ENCODE results near the gene TRIM14. TPM values are rescaled to one million over a fixed set of nuclear protein-coding genes. Genes with fewer than 3 reads are reported as not detected.

Gene TRIM14
- total and polyA plus RNA-seq, 2 donors (not counting 1 experiment from before 2014, with no cell fraction given), result 22.5 to 23.9 TPM

DNA sequence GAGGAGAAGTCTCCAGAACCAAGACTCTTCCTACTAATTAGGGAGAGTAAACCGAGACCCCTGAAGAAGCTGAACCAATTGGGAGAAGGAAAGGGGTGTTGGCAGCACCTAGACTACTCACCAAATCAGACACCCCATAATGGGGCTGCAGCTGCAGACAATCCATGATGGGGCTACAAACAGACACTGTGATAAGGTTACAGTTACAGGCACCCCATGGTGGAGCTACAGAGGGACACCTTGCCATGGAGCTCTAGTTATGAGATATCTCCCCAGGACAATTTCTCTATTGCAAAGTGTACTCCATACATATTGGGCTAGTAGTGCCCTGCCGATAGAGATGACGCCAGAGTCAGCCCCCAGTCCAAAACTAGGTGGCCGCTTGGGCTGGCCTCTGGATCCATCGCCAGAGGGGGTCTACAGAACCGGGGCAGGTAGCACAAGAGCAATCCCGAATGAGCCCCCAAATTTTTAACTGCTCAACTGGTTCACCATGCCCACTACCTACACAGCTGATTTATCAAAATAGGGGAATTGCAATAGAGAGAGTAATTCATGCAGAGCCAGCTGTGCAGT is 64.6 kb downstream of the TRIM14 start:
- Histone ChIP-seq H3K27me3 (replicated peaks in 1 of 4; ENCODE audit: control extremely low read depth in 1 of 4, control insufficient read depth in 3 of 4, insufficient read depth in 4 of 4, low read length in 3 of 4) (no peaks in the 10 kb centered on the region), H3K4me3 (ENCODE audit: control extremely low read depth in 1 of 5, extremely low read depth in 1 of 5, insufficient read depth in 1 of 5, low read depth in 2 of 5, low read length in 4 of 5) (no peak overlapping the region), H3K36me3 (replicated peaks in 1 of 2; ENCODE audit: control extremely low read depth in 1 of 2, control insufficient read depth in 1 of 2, extremely low read depth in 1 of 2, insufficient read depth in 2 of 2, low read length in 1 of 2) (no peaks in the 10 kb centered on the region), H2AFZ (ENCODE audit: insufficient read depth, low read depth, low read length, poor library complexity, severe bottlenecking) (no peak overlapping the region), H4K20me1 (ENCODE audit: control insufficient read depth, insufficient read depth, low read length, poor library complexity, severe bottlenecking) (no peaks in the 10 kb centered on the region), H3K27ac (ENCODE audit: low read length in 2 of 2) (no peak overlapping the region), H3K79me2 (ENCODE audit: control insufficient read depth, insufficient read depth, low read length) (peaks cover 16% of the 10 kb centered on the region), H3K9ac (ENCODE audit: low read length) (no peak overlapping the region), H3K9me3 (ENCODE audit: control extremely low read depth in 1 of 3, control insufficient read depth in 2 of 3, insufficient read depth in 1 of 3, low read length in 2 of 3) (no peaks in the 10 kb centered on the region), H3K4me1 (ENCODE audit: control insufficient read depth in 2 of 2, insufficient read depth in 2 of 2, low read length in 2 of 2) (peaks cover 8 to 18% of the 10 kb centered on the region in 2 donors), H3K4me2 (replicated peaks; ENCODE audit: low read depth, low read length, poor library complexity, severe bottlenecking) (no peak overlapping the region)
- DNase-seq, result no peak
- peaks cover 17% of the 10 kb centered on the region for H3K4me1 Mint-ChIP-seq
- TF ChIP-seq EZH2 (IDR thresholded peaks at IDR 0.05; ENCODE audit: borderline replicate concordance, insufficient read depth, low read depth, low read length, poor library complexity, severe bottlenecking), result no peak
- TF ChIP-seq CTCF (IDR thresholded peaks at IDR 0.05), result no peak
- no peaks in the 10 kb centered on the region for H3K27me3 Mint-ChIP-seq
- WGBS (ENCODE audit: insufficient coverage), result 100% methylated on average over 4 of the region's 7 CpGs
- no peak for ATAC-seq (ENCODE audit: low read depth)
- CTCF ChIA-PET, result interaction anchor here (0.8 to 1.0 kb wide), 2 partner anchors 20 to 132 kb away, joined by 3 read pairs; partner anchors contain the start of gene TRMO
- H3K4me3 Mint-ChIP-seq, result peak overlapping the region; percentile 16
- no peak overlapping the region for H3K27ac Mint-ChIP-seq
- intact Hi-C loops (cut with micrococcal nuclease), result no loop called here
- POLR2A ChIA-PET, result no interaction called here
- H3K9me3 Mint-ChIP-seq (ENCODE audit: insufficient read depth), result no peaks in the 10 kb centered on the region

- WGBS (ENCODE audit: insufficient coverage), result no CpG with 5 or more reads among the region's 4 CpGs
- H2AFZ ChIP-seq (ENCODE audit: insufficient read depth, low read depth, low read length, poor library complexity, severe bottlenecking), result no peak overlapping the region
- no peak overlapping the region for H3K4me3 ChIP-seq (ENCODE audit: control extremely low read depth in 1 of 5, extremely low read depth in 1 of 5, insufficient read depth in 1 of 5, low read depth in 2 of 5, low read length in 4 of 5)
- intact Hi-C loops (cut with micrococcal nuclease), result no loop called here
- Mint-ChIP-seq H3K4me1 (peaks cover 22% of the 10 kb centered on the region), H3K27ac (no peak overlapping the region), H3K27me3 (no peaks in the 10 kb centered on the region), H3K4me3 (no peak overlapping the region), H3K9me3 (ENCODE audit: insufficient read depth) (no peaks in the 10 kb centered on the region)
- DNase-seq (no peak), ATAC-seq (ENCODE audit: low read depth) (no peak)
- TF ChIP-seq EZH2 (IDR thresholded peaks at IDR 0.05; ENCODE audit: borderline replicate concordance, insufficient read depth, low read depth, low read length, poor library complexity, severe bottlenecking), result no peak
- H4K20me1 ChIP-seq (ENCODE audit: control insufficient read depth, insufficient read depth, low read length, poor library complexity, severe bottlenecking), result no peaks in the 10 kb centered on the region
- no peak overlapping the region for H3K9ac ChIP-seq (ENCODE audit: low read length)
- peaks cover 12 to 15% of the 10 kb centered on the region in 2 donors for H3K4me1 ChIP-seq (ENCODE audit: control insufficient read depth in 2 of 2, insufficient read depth in 2 of 2, low read length in 2 of 2)
- no peaks in the 10 kb centered on the region for H3K36me3 ChIP-seq (replicated peaks in 1 of 2; ENCODE audit: control extremely low read depth in 1 of 2, control insufficient read depth in 1 of 2, extremely low read depth in 1 of 2, insufficient read depth in 2 of 2, low read length in 1 of 2)
- no peak overlapping the region for H3K27ac ChIP-seq (ENCODE audit: low read length in 2 of 2)
- H3K9me3 ChIP-seq (ENCODE audit: control extremely low read depth in 1 of 3, control insufficient read depth in 2 of 3, insufficient read depth in 1 of 3, low read length in 2 of 3), result peaks cover 0 to 4% (median 4%) of the 10 kb centered on the region in 3 donors
- POLR2A ChIA-PET, result no interaction called here
- no peak overlapping the region for H3K4me2 ChIP-seq (replicated peaks; ENCODE audit: low read depth, low read length, poor library complexity, severe bottlenecking)
- peaks cover 18% of the 10 kb centered on the region for H3K79me2 ChIP-seq (ENCODE audit: control insufficient read depth, insufficient read depth, low read length)
- CTCF ChIA-PET, result interaction anchor here (1.4 kb wide), 2 partner anchors 13 to 16 kb away, joined by 5 to 6 read pairs; no protein-coding TSS in a partner anchor
- H3K27me3 ChIP-seq (replicated peaks in 1 of 4; ENCODE audit: control extremely low read depth in 1 of 4, control insufficient read depth in 3 of 4, insufficient read depth in 4 of 4, low read length in 3 of 4), result no peaks in the 10 kb centered on the region
These were observed 68.7 kb downstream of the TRIM14 start for GRCh38 chr9:98050351-98050750.

Measured in B cell (primary cell).